ENCODE results near the gene ELMO1.

ELMO1 gene

GRCh38 chr7:37079420-37079819, 369.2 kb downstream of the ELMO1 start:
- no peaks in the 10 kb centered on the region for H3K36me3 ChIP-seq (ENCODE audit: control insufficient read depth, low read length)
- no peaks in the 10 kb centered on the region for H4K20me1 ChIP-seq (ENCODE audit: control insufficient read depth, insufficient read depth, low read depth, low read length)
- H3K4me3 ChIP-seq (ENCODE audit: low read length) = no peak overlapping the region
- no peaks in the 10 kb centered on the region for H3K9me2 ChIP-seq (replicated peaks; ENCODE audit: control insufficient read depth, low read length)
- H3K79me2 ChIP-seq (ENCODE audit: control insufficient read depth, low read length) = no peaks in the 10 kb centered on the region
- no peak for TF ChIP-seq EZH2phosphoT487 (IDR thresholded peaks at IDR 0.05; ENCODE audit: borderline replicate concordance, low read length)
- TF ChIP-seq, protein P1, sequence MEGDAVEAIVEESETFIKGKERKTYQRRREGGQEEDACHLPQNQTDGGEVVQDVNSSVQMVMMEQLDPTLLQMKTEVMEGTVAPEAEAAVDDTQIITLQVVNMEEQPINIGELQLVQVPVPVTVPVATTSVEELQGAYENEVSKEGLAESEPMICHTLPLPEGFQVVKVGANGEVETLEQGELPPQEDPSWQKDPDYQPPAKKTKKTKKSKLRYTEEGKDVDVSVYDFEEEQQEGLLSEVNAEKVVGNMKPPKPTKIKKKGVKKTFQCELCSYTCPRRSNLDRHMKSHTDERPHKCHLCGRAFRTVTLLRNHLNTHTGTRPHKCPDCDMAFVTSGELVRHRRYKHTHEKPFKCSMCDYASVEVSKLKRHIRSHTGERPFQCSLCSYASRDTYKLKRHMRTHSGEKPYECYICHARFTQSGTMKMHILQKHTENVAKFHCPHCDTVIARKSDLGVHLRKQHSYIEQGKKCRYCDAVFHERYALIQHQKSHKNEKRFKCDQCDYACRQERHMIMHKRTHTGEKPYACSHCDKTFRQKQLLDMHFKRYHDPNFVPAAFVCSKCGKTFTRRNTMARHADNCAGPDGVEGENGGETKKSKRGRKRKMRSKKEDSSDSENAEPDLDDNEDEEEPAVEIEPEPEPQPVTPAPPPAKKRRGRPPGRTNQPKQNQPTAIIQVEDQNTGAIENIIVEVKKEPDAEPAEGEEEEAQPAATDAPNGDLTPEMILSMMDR (IDR thresholded peaks at IDR 0.05; ENCODE audit: low read depth, low read length, poor library complexity, severe bottlenecking) = no peak
- H3K4me1 ChIP-seq (ENCODE audit: control insufficient read depth, low read length) = no peaks in the 10 kb centered on the region
- H3K27me3 ChIP-seq (ENCODE audit: control insufficient read depth, low read length) = no peaks in the 10 kb centered on the region
- H3K27ac ChIP-seq (ENCODE audit: low read depth, low read length) = no peak overlapping the region
- no peaks in the 10 kb centered on the region for H3K9me3 ChIP-seq (ENCODE audit: control insufficient read depth, insufficient read depth, low read length)
- no peak overlapping the region for H3K4me2 ChIP-seq (ENCODE audit: low read length)
- no peaks in the 10 kb centered on the region for H3F3A ChIP-seq (ENCODE audit: control insufficient read depth, insufficient read depth)

DNA sequence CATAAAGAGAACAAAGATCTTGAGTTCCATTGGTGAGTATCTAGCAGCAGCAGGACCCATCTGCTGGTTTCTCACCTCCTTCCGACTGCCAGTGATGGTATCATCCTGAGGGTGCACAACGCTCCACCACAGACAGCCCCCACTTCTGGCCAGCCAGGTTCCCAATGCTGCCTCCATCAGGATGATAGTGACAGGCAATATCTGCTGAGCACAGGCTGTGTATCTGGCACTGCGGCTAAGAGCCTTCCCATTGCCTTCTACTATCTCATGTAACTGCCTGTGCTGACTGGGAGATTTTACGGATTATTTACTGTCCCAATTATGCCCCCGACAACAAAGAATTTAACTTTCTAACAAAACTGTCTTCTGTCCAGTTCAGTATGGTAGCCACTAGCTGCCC, 372.0 kb downstream of the ELMO1 start:
- H3K79me2 ChIP-seq (ENCODE audit: control insufficient read depth, low read length) = no peaks in the 10 kb centered on the region
- H3K9me2 ChIP-seq (replicated peaks; ENCODE audit: control insufficient read depth, low read length) = no peaks in the 10 kb centered on the region
- H4K20me1 ChIP-seq (ENCODE audit: control insufficient read depth, insufficient read depth, low read depth, low read length) = no peaks in the 10 kb centered on the region
- H3K27ac ChIP-seq (ENCODE audit: low read depth, low read length) = no peak overlapping the region
- H3K36me3 ChIP-seq (ENCODE audit: control insufficient read depth, low read length) = no peaks in the 10 kb centered on the region
- H3K4me2 ChIP-seq (ENCODE audit: low read length) = no peak overlapping the region
- H3K4me1 ChIP-seq (ENCODE audit: control insufficient read depth, low read length) = no peaks in the 10 kb centered on the region
- TF ChIP-seq EZH2phosphoT487 (IDR thresholded peaks at IDR 0.05; ENCODE audit: borderline replicate concordance, low read length) = no peak
- TF ChIP-seq, protein P1 (IDR thresholded peaks at IDR 0.05; ENCODE audit: low read depth, low read length, poor library complexity, severe bottlenecking) = no peak
- H3K9me3 ChIP-seq (ENCODE audit: control insufficient read depth, insufficient read depth, low read length) = no peaks in the 10 kb centered on the region
- no peaks in the 10 kb centered on the region for H3K27me3 ChIP-seq (ENCODE audit: control insufficient read depth, low read length)
- H3F3A ChIP-seq (ENCODE audit: control insufficient read depth, insufficient read depth) = no peaks in the 10 kb centered on the region
- no peak overlapping the region for H3K4me3 ChIP-seq (ENCODE audit: low read length)

DNA sequence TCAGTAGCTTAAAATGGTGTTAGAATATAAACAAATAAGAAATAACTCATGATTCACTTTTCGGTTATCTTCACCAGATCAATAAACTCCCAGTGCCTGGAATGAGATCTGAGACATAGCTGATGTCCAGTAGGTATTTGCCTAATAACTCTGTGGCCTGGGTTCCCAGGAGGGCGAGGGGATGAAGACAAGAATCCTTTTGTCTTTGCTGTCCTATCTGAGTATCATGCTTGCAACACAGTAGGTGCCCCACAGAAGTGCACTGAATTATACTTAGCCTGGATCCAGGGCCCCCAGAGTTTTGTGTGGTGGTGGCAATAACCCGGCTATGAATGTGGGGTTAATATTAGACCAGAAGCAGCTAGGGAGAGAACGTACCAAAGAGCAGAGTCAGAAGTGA, 374.3 kb downstream of the ELMO1 start:
- H3F3A ChIP-seq (ENCODE audit: control insufficient read depth, insufficient read depth) = no peaks in the 10 kb centered on the region
- no peaks in the 10 kb centered on the region for H3K9me2 ChIP-seq (replicated peaks; ENCODE audit: control insufficient read depth, low read length)
- H4K20me1 ChIP-seq (ENCODE audit: control insufficient read depth, insufficient read depth, low read depth, low read length) = no peaks in the 10 kb centered on the region
- H3K4me2 ChIP-seq (ENCODE audit: low read length) = no peak overlapping the region
- no peaks in the 10 kb centered on the region for H3K4me1 ChIP-seq (ENCODE audit: control insufficient read depth, low read length)
- no peaks in the 10 kb centered on the region for H3K27me3 ChIP-seq (ENCODE audit: control insufficient read depth, low read length)
- no peak overlapping the region for H3K4me3 ChIP-seq (ENCODE audit: low read length)
- no peaks in the 10 kb centered on the region for H3K79me2 ChIP-seq (ENCODE audit: control insufficient read depth, low read length)
- TF ChIP-seq, protein P1 (IDR thresholded peaks at IDR 0.05; ENCODE audit: low read depth, low read length, poor library complexity, severe bottlenecking) = no peak
- no peak for TF ChIP-seq EZH2phosphoT487 (IDR thresholded peaks at IDR 0.05; ENCODE audit: borderline replicate concordance, low read length)
- H3K27ac ChIP-seq (ENCODE audit: low read depth, low read length) = no peak overlapping the region
- no peaks in the 10 kb centered on the region for H3K36me3 ChIP-seq (ENCODE audit: control insufficient read depth, low read length)
- H3K9me3 ChIP-seq (ENCODE audit: control insufficient read depth, insufficient read depth, low read length) = no peaks in the 10 kb centered on the region

DNA sequence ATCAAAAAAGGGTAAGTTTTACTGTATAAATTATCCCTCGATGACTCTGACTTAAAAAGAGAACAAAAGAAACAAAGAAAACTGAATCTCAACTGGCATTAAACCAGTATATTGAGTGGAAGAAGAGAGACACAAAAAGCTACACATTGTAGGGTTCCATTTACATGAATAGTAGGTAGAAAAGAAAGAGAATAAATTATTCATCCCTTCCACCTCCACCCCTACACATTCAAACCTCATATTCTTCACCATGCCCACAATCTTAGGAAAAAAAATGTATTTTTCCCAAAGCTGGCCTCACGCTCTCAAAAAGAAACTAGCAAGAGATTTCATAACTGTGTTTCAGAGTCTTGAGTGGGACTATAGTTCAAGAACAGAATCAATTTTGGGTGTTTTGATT, 377.5 kb downstream of the ELMO1 start:
- H3K79me2 ChIP-seq (ENCODE audit: control insufficient read depth, low read length) = no peaks in the 10 kb centered on the region
- H3K27ac ChIP-seq (ENCODE audit: low read depth, low read length) = no peak overlapping the region
- no peaks in the 10 kb centered on the region for H3K36me3 ChIP-seq (ENCODE audit: control insufficient read depth, low read length)
- H4K20me1 ChIP-seq (ENCODE audit: control insufficient read depth, insufficient read depth, low read depth, low read length) = no peaks in the 10 kb centered on the region
- H3K9me2 ChIP-seq (replicated peaks; ENCODE audit: control insufficient read depth, low read length) = no peaks in the 10 kb centered on the region
- H3K27me3 ChIP-seq (ENCODE audit: control insufficient read depth, low read length) = no peaks in the 10 kb centered on the region
- no peaks in the 10 kb centered on the region for H3K4me1 ChIP-seq (ENCODE audit: control insufficient read depth, low read length)
- TF ChIP-seq, protein P1 (IDR thresholded peaks at IDR 0.05; ENCODE audit: low read depth, low read length, poor library complexity, severe bottlenecking) = no peak
- TF ChIP-seq EZH2phosphoT487 (IDR thresholded peaks at IDR 0.05; ENCODE audit: borderline replicate concordance, low read length) = no peak
- H3K9me3 ChIP-seq (ENCODE audit: control insufficient read depth, insufficient read depth, low read length) = no peaks in the 10 kb centered on the region
- H3F3A ChIP-seq (ENCODE audit: control insufficient read depth, insufficient read depth) = no peaks in the 10 kb centered on the region
- H3K4me3 ChIP-seq (ENCODE audit: low read length) = no peak overlapping the region
- H3K4me2 ChIP-seq (ENCODE audit: low read length) = no peak overlapping the region
